KOPT-K1 (cell line): ENCODE data around the gene ARL2BP.
"Not testable (repeated sequence)": the region's sequence is repeated elsewhere in the genome, so short reads cannot be mapped to it uniquely, and the experiment has no call there.

ENCODE experiments used
- H3K27ac ChIP-seq: fragments of 200-600 bp; sonication (generic); 2 replicates; pipeline ENCODE4 v1.5.1; 2016; ENCODE audit warnings: antibody characterized with exemption, mild to moderate bottlenecking, low read depth, low read length; ENCODE audit not compliant: poor library complexity, severe bottlenecking
- H3K36me3 ChIP-seq: fragments of 200-600 bp; sonication (generic); 2 replicates; pipeline ENCODE4 v1.5.1; 2017; ENCODE audit warnings: antibody characterized with exemption, mild to moderate bottlenecking, low read length, moderate library complexity; ENCODE audit not compliant: insufficient read depth
- H3K9me3 ChIP-seq: fragments of 200-600 bp; sonication (generic); 2 replicates; pipeline ENCODE4 v1.5.1; 2017; ENCODE audit warnings: antibody characterized with exemption, low read length, mild to moderate bottlenecking; ENCODE audit not compliant: insufficient read depth, poor library complexity, severe bottlenecking

Gene ARL2BP

GRCh38 chr16:57265850-57266530 lies 20.9 kb downstream of the ARL2BP start:
- H3K27ac ChIP-seq = peak overlapping the region; percentile 81
- H3K36me3 ChIP-seq = no peaks in the 10 kb centered on the region
- H3K9me3 ChIP-seq = no peaks in the 10 kb centered on the region

GRCh38 chr16:57266531-57267260 lies 21.6 kb downstream of the ARL2BP start:
- H3K9me3 ChIP-seq = no peaks in the 10 kb centered on the region
- H3K36me3 ChIP-seq = no peaks in the 10 kb centered on the region
- peak overlapping the region; percentile 81 for H3K27ac ChIP-seq

- H3K9me3 ChIP-seq, H3K36me3 ChIP-seq: not testable (repeated sequence)
- H3K27ac ChIP-seq = peak overlapping the region; percentile 81
Observed at GRCh38 chr16:57267343-57267742, 22.3 kb downstream of the ARL2BP start.

- Histone ChIP-seq H3K36me3 (no peaks in the 10 kb centered on the region), H3K27ac (peak overlapping the region; percentile 81), H3K9me3 (no peaks in the 10 kb centered on the region)
Observed at GRCh38 chr16:57268804-57269800, 24.0 kb downstream of the ARL2BP start.

GRCh38 chr16:57270221-57271062 lies 25.4 kb downstream of the ARL2BP start:
- H3K36me3 ChIP-seq = no peaks in the 10 kb centered on the region
- no peak overlapping the region for H3K27ac ChIP-seq
- no peaks in the 10 kb centered on the region for H3K9me3 ChIP-seq

GRCh38 chr16:57271063-57271345 lies 25.9 kb downstream of the ARL2BP start:
- no peak overlapping the region for H3K27ac ChIP-seq
- H3K36me3 ChIP-seq = no peaks in the 10 kb centered on the region
- H3K9me3 ChIP-seq = no peaks in the 10 kb centered on the region

GRCh38 chr16:57271867-57272495 lies 26.9 kb downstream of the ARL2BP start:
- no peak overlapping the region for H3K27ac ChIP-seq

GRCh38 chr16:57273359-57273758 lies 28.3 kb downstream of the ARL2BP start:
- H3K36me3 ChIP-seq = no peaks in the 10 kb centered on the region
- H3K9me3 ChIP-seq = no peaks in the 10 kb centered on the region
- no peak overlapping the region for H3K27ac ChIP-seq

More at GRCh38 chr16:57271867-57272495, 26.9 kb downstream of the ARL2BP start:
- Histone ChIP-seq H3K9me3 (no peaks in the 10 kb centered on the region), H3K36me3 (no peaks in the 10 kb centered on the region)

GRCh38 chr16:57273826-57274225 lies 28.8 kb downstream of the ARL2BP start:
- H3K27ac ChIP-seq = no peak overlapping the region
- no peaks in the 10 kb centered on the region for H3K9me3 ChIP-seq
- H3K36me3 ChIP-seq = no peaks in the 10 kb centered on the region

GRCh38 chr16:57275946-57276345 lies 30.9 kb downstream of the ARL2BP start:
- H3K27ac ChIP-seq, H3K9me3 ChIP-seq, H3K36me3 ChIP-seq: not testable (repeated sequence)

GRCh38 chr16:57276596-57276995 lies 31.5 kb downstream of the ARL2BP start:
- Histone ChIP-seq H3K27ac (no peak overlapping the region), H3K9me3 (no peaks in the 10 kb centered on the region), H3K36me3 (no peaks in the 10 kb centered on the region)

GRCh38 chr16:57277586-57277985 lies 32.5 kb downstream of the ARL2BP start:
- H3K36me3 ChIP-seq = no peaks in the 10 kb centered on the region
- H3K9me3 ChIP-seq = no peaks in the 10 kb centered on the region
- H3K27ac ChIP-seq = no peak overlapping the region

GRCh38 chr16:57278494-57278893 lies 33.4 kb downstream of the ARL2BP start:
- H3K9me3 ChIP-seq = no peaks in the 10 kb centered on the region
- no peaks in the 10 kb centered on the region for H3K36me3 ChIP-seq
- H3K27ac ChIP-seq = no peak overlapping the region
